ENCODE measurements around the gene GOLGB1.

The GOLGB1 gene

DNA sequence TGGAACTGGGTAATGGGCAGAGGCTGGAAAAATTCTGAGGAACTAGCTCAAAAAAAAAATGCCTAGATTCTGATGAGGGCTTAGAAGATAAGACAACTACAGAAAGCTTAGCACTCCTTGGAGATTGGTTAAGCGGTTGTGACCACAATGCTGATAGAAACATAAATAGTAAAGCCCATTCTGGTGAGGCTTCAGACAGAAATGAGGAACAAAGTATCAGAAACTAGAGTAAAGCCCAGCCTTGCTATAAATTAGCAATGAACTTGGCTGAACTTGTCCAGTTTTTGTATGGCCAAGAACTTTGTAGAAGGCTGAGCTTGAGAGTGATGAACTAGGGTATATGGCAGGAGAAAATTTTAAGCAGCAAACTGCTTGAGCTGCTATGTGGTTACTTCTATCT is 25.4 kb downstream of the GOLGB1 start:
- H3K4me3 Mint-ChIP-seq = no peak overlapping the region
- no peak overlapping the region for H3K27ac Mint-ChIP-seq
- peaks cover 67% of the 10 kb centered on the region for H3K36me3 Mint-ChIP-seq (ENCODE audit: low read depth)

DNA sequence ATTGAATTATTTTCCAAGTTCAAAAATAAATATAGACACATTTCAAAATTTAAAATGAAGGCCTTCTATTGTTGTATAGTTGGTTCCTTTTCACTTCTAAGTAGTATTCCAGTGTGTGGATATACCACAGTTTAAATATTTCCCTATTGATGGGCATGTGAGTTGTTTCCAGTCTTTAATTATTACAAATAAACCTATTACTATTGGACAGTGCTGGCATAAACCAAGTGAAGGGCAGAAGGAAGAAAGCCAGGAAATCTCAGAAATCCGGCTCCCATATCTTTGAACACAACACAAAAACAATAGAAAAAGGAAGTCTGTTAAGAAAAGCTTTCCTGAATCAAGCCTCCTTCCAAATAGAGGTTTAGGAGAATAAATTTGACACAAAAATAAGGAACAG is 26.1 kb downstream of the GOLGB1 start:
- Mint-ChIP-seq H3K9me3 (no peaks in the 10 kb centered on the region), H3K36me3 (ENCODE audit: low read depth) (peaks cover 65% of the 10 kb centered on the region), H3K4me1 (ENCODE audit: low read depth) (peaks cover 3% of the 10 kb centered on the region), H3K27ac (no peak overlapping the region), H3K4me3 (no peak overlapping the region), H3K27me3 (no peaks in the 10 kb centered on the region)

More for the DNA sequence above, 25.4 kb downstream of the GOLGB1 start:
- no peaks in the 10 kb centered on the region for H3K27me3 Mint-ChIP-seq
- H3K4me1 Mint-ChIP-seq (ENCODE audit: low read depth) = no peaks in the 10 kb centered on the region
- H3K9me3 Mint-ChIP-seq = no peaks in the 10 kb centered on the region

DNA sequence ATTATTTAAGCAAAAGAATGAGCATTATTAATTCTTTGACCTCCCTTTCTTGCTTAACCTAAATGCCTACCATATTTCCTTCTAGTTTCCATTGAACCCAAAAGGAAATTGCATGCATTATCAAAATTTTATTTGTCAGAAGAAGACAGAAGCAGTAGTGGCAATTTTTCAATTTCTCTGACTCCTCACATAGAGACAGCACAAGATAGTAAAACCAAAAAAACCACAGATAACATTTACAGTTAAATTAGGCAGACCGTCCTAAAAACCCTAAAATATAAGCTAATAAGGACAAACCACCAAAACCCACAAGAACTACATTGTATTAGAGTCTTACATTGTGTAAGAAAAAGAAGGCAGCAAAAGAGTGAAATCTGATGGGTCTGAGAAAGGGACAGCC is 27.1 kb downstream of the GOLGB1 start:
- no peak overlapping the region for H3K27ac Mint-ChIP-seq
- H3K4me1 Mint-ChIP-seq (ENCODE audit: low read depth) = peaks cover 13% of the 10 kb centered on the region
- H3K4me3 Mint-ChIP-seq = no peak overlapping the region
- peaks cover 74% of the 10 kb centered on the region for H3K36me3 Mint-ChIP-seq (ENCODE audit: low read depth)
- H3K27me3 Mint-ChIP-seq = no peaks in the 10 kb centered on the region
- no peaks in the 10 kb centered on the region for H3K9me3 Mint-ChIP-seq

DNA sequence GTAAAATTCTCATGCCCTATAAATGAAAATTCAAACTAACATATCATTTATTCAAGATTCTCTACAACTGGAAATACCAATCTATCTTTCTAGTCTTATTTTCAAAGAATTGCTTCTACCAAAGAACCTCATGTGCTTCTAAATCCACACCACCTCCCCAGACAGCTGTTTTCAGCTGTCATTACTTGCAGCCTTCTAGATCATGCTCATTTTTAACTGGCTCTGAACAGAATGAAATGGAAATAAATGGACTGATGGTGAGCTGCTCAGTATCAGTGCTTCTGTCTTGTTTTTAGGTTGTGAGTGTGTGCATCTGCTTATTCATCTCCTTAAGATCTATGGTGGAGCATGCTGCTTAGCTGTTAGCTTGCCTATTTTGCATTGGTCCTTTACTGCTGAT is 29.4 kb downstream of the GOLGB1 start:
- H3K4me3 Mint-ChIP-seq = no peak overlapping the region
- peaks cover 16% of the 10 kb centered on the region for H3K4me1 Mint-ChIP-seq (ENCODE audit: low read depth)
- H3K9me3 Mint-ChIP-seq = no peaks in the 10 kb centered on the region
- H3K27ac Mint-ChIP-seq = no peak overlapping the region
- peaks cover 69% of the 10 kb centered on the region for H3K36me3 Mint-ChIP-seq (ENCODE audit: low read depth)
- no peaks in the 10 kb centered on the region for H3K27me3 Mint-ChIP-seq

DNA sequence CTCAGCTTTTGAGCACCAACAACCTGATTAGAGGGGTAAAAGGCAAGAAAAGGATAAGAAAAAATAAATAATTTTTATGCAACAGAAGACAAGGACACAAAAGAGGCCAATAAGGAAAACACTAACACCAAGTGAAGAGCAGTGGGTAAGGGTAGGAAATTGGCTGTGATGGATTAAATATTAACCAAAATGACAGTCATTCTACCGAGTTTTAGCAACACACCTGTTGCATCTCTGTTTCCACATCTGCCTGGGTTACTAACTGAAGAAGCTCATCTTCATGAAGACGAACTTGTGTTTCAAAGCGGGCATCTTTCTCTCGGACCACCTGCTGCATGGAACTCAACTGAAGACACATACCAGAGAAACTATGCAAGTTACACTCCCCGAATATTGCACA is 30.1 kb downstream of the GOLGB1 start:
- H3K27me3 Mint-ChIP-seq = no peaks in the 10 kb centered on the region
- H3K4me3 Mint-ChIP-seq = no peak overlapping the region
- no peak overlapping the region for H3K27ac Mint-ChIP-seq
- H3K9me3 Mint-ChIP-seq = no peaks in the 10 kb centered on the region
- H3K36me3 Mint-ChIP-seq (ENCODE audit: low read depth) = peaks cover 62% of the 10 kb centered on the region
- H3K4me1 Mint-ChIP-seq (ENCODE audit: low read depth) = peaks cover 16% of the 10 kb centered on the region

DNA sequence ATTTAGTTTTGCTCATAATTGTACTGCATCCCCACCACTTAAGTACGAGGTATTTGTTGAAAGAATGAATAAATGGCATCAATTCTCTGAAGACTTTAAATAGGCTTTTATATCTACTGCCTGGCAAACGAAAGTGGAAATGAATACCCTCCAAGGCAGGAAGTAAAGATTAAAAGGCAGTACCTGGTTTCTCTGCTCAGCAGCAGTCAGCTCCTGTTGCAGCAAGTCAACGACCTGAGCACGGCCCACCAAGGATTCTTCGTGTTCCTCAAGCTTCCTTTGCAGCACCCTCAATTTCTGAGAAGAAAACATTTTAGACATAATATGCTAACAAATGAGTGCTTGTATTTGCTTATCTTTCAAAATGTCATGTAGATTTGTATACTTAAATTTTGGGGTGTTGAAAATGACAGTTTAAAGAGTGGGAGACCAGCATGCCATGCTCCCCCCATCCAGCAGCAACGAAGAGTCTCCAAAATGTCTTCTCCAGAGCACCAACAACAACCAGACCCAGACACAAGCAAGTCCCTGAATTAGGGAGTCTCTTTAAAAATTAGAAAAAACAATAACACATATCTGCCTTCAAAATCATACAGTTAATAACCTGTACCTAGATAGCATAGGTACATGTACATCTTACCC is 31.2 kb downstream of the GOLGB1 start:
- peaks cover 58% of the 10 kb centered on the region for H3K36me3 Mint-ChIP-seq (ENCODE audit: low read depth)

DNA sequence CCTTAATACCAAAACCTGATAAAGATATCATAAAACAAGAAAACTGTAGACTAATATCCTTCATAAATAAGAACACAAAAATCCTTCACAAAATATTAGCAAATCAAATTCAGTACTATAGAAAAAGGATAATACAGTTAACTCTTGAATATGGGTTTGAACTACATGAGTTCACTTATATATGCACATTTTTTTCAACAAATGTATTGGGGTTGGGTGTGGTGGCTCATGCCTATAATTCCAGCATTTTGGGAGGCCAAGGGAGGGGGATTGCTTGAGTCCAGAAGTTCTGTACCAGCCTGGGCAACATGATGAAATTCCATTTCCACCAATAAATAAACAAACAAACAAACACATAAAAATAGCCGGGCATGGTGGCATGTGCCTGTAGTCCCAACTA is 39.2 kb downstream of the GOLGB1 start:
- H3K36me3 Mint-ChIP-seq (ENCODE audit: low read depth) = peaks cover 49% of the 10 kb centered on the region
- H3K4me3 Mint-ChIP-seq = no peak overlapping the region
- no peak overlapping the region for H3K27ac Mint-ChIP-seq
- H3K27me3 Mint-ChIP-seq = no peaks in the 10 kb centered on the region
- H3K4me1 Mint-ChIP-seq (ENCODE audit: low read depth) = peaks cover 6% of the 10 kb centered on the region
- H3K9me3 Mint-ChIP-seq = no peaks in the 10 kb centered on the region

More for the DNA sequence above, 31.2 kb downstream of the GOLGB1 start:
- peaks cover 16% of the 10 kb centered on the region for H3K4me1 Mint-ChIP-seq (ENCODE audit: low read depth)
- no peak overlapping the region for H3K27ac Mint-ChIP-seq
- no peak overlapping the region for H3K4me3 Mint-ChIP-seq
- no peaks in the 10 kb centered on the region for H3K27me3 Mint-ChIP-seq
- no peaks in the 10 kb centered on the region for H3K9me3 Mint-ChIP-seq

DNA sequence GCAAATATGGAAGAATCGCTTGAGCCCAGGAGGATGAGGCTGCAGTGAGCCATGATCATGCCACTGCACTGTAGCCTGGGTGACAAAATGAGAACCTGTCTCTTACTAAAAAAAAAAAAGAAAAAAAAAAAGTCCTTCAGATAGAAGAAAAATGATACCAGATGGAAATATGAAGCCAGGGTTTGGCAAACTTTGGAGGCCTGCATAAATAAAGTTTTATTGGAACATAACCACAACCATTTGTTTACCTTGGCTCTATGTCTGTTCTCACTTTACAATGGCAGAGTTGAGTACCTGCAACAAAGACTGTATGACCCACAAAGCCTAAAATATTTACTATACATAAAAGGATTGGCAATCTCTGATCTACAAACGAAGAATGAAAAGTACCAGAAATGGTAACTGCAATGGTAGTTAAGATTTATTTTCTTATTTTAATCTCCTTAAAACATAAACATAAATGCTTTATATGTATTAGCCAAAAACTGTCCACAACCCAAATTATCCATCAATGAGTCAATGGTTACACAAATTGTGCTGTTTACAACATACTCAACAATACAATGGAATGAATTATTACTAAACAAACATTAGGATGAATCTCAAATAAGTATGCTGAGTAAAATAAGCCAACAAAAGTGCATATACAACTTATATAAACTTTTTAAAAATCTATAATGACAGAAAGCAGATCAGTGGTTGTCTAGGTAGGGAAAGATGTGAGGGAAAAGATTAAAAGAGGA is 41.8 kb downstream of the GOLGB1 start:
- Mint-ChIP-seq H3K4me1 (ENCODE audit: low read depth) (peaks cover 6% of the 10 kb centered on the region), H3K9me3 (no peaks in the 10 kb centered on the region), H3K36me3 (ENCODE audit: low read depth) (peaks cover 52% of the 10 kb centered on the region), H3K27ac (no peak overlapping the region), H3K4me3 (no peak overlapping the region), H3K27me3 (no peaks in the 10 kb centered on the region)

DNA sequence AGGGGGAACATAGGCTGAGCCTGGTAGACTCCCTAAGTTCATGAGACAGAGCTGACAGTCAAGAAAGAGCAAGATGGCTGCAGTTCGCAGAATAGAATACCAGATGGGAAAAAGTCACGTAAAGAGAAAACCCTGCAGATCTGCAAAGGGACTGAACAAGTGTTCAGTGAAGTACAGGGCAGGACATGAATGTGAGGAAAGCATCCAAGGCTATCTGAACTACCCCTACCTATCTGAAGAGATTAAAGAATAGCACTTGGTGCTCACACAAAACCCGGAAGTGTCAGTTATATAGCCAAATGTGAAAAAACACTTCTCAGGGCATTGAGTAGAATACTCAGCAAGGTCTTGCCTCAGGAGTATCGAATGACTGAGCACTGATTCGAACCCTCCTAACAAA is 44.0 kb downstream of the GOLGB1 start:
- no peaks in the 10 kb centered on the region for H3K9me3 Mint-ChIP-seq
- no peak overlapping the region for H3K27ac Mint-ChIP-seq
- H3K27me3 Mint-ChIP-seq = no peaks in the 10 kb centered on the region
- H3K4me1 Mint-ChIP-seq (ENCODE audit: low read depth) = no peaks in the 10 kb centered on the region
- H3K4me3 Mint-ChIP-seq = no peak overlapping the region
- peaks cover 54% of the 10 kb centered on the region for H3K36me3 Mint-ChIP-seq (ENCODE audit: low read depth)

DNA sequence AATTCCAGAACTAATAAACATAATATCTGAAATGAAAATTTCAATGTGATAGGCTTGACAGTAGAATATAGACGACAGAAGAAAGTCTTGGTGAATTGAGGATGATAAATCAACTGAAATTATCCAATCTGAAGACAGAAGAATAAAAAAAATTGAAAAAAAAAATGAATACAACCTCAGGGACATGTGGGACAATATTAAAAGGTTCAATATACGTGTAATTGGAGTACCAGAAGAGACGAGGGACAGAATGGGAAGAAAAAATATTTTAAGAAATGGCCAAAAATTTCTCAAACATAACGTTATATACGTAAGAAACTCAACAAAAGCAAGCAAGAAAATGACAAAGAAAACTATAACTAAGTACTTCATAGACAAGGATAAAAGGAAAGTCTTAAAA is 45.6 kb downstream of the GOLGB1 start:
- peaks cover 51% of the 10 kb centered on the region for H3K36me3 Mint-ChIP-seq (ENCODE audit: low read depth)
- no peaks in the 10 kb centered on the region for H3K9me3 Mint-ChIP-seq
- no peaks in the 10 kb centered on the region for H3K4me1 Mint-ChIP-seq (ENCODE audit: low read depth)
- no peak overlapping the region for H3K4me3 Mint-ChIP-seq
- no peak overlapping the region for H3K27ac Mint-ChIP-seq
- no peaks in the 10 kb centered on the region for H3K27me3 Mint-ChIP-seq

DNA sequence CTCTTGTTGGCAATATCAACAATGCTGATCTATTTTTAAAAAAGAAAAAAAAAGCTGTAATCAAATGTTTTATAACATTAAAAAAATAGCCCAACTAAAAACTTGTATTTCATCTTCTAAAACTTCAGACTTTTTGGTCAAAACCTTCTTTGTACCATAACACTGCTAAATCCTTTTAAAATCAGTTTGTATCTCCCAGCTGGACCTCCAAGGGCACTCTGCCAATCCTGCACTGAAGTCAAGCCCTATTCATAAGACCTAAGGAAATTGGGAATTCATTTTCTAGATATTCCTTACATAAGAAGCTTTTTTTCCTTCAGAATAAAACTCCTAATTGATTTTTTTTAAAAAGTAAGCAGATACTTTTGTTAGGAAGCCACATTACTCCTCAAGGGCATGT is 50.6 kb downstream of the GOLGB1 start:
- no peaks in the 10 kb centered on the region for H3K27me3 Mint-ChIP-seq
- peaks cover 38% of the 10 kb centered on the region for H3K36me3 Mint-ChIP-seq (ENCODE audit: low read depth)
- H3K9me3 Mint-ChIP-seq = no peaks in the 10 kb centered on the region
- H3K27ac Mint-ChIP-seq = no peak overlapping the region
- no peaks in the 10 kb centered on the region for H3K4me1 Mint-ChIP-seq (ENCODE audit: low read depth)
- H3K4me3 Mint-ChIP-seq = no peak overlapping the region

DNA sequence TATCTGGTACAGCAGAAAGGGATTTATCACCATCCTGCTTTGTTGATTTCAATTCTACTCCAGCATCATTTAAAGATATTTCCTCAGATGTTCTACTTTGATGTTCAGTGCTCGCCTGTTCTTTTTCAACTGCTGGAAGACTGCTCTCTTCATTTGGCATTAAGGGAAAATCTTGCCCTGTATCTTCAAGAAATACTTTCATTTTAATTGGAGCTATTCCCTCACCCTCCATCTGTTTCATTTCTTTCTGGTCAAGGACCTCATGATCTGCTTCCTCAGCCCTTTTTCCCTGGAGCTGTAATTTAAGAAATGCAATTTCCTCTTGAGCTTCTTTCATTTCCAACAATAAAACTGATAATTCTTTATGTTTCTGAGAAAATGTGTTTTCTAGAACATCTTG is 51.1 kb downstream of the GOLGB1 start:
- Mint-ChIP-seq H3K36me3 (ENCODE audit: low read depth) (peaks cover 36% of the 10 kb centered on the region), H3K9me3 (no peaks in the 10 kb centered on the region)

DNA sequence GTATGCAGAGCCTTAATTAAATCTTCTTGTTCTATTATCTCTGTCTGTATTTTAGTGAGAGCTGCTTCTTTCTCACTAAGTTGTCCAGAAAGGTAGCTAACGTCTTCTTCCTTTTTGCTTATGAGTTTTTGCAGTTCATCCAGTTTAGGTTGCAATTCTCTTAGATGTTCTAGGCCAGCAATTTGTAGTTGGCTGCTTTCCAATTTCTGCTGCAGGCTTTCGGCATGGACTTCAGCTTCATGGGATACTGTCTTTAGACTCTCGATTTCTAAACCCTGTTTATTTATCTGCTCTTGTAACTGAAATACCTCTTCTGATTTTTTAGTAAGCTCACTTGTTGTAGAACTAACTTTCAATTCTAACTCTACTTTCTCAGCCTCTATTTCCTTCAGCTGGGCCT is 53.4 kb downstream of the GOLGB1 start:
- no peak overlapping the region for H3K27ac Mint-ChIP-seq
- H3K9me3 Mint-ChIP-seq = no peaks in the 10 kb centered on the region
- H3K36me3 Mint-ChIP-seq (ENCODE audit: low read depth) = peaks cover 37% of the 10 kb centered on the region
- no peaks in the 10 kb centered on the region for H3K27me3 Mint-ChIP-seq
- no peak overlapping the region for H3K4me3 Mint-ChIP-seq
- H3K4me1 Mint-ChIP-seq (ENCODE audit: low read depth) = peaks cover 5% of the 10 kb centered on the region

More for the DNA sequence above, 51.1 kb downstream of the GOLGB1 start:
- Mint-ChIP-seq H3K27me3 (no peaks in the 10 kb centered on the region), H3K4me3 (no peak overlapping the region), H3K27ac (no peak overlapping the region), H3K4me1 (ENCODE audit: low read depth) (no peaks in the 10 kb centered on the region)

DNA sequence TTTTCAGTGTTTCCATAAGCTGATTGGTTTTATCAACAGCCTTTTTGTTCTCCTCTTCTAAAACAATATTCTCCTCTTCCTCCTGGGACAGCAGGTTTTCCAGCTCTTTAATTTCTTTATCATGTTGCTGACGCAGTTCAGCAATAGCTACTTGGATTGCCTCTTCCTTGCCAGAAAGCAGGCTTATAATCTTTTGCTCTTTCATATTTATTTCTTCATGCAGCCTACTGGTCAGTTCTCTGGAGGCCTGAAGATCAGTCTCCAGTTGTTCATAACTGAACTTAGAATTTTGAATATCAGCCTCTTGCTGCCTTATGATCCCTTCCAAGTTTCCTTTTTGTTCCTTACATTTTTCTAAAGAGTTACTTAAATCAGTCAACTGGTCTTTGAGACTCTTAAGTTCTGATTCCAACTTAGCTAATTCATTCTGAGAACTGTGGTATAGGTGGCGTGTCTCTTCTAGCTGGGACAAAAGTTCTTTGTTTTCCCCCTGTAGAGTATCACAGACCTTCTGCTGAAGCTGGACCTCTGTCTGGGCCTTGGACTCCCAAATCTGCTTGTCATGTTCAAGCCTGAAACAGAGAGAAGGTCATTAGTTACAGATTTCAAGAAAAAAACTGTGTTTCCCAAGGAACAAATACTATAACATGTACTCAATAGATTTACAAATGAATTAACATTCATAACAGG is 57.4 kb downstream of the GOLGB1 start:
- Mint-ChIP-seq H3K27ac (no peak overlapping the region), H3K9me3 (no peaks in the 10 kb centered on the region), H3K4me1 (ENCODE audit: low read depth) (peaks cover 11% of the 10 kb centered on the region), H3K4me3 (no peak overlapping the region), H3K36me3 (ENCODE audit: low read depth) (peaks cover 31% of the 10 kb centered on the region), H3K27me3 (no peaks in the 10 kb centered on the region)

DNA sequence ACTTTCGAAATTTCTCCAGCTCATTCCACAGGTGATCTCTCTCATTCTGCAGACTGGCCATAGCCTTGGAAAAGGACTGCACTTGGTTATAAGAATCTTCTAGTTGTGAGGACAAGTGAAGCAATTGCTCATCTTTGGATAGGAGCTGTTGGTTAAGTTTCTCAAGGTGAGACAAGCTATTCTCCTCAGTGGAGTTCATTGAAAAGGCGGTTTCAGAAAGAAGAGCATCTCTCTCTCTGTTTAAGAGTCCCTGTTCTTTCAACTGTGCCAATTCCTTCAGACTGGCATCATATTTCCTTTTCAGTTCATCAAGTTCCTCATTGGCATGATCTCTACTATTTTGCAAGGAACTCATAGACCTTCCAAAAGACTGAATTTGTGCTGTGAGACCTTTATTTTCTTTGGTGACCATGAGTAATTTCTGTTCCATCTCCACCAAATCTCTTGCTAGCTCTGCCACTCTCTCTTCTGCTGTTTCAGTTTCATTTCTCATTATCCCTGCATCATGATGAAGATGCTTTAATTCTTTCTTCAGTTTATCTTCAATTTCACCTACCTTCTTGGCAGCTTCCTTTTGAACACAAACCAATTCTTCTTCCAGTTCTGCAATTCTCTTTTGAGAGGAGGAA is 58.6 kb downstream of the GOLGB1 start:
- H3K4me3 Mint-ChIP-seq = no peak overlapping the region
- peaks cover 3% of the 10 kb centered on the region for H3K9me3 Mint-ChIP-seq
- H3K27ac Mint-ChIP-seq = no peak overlapping the region
- H3K27me3 Mint-ChIP-seq = no peaks in the 10 kb centered on the region
- H3K4me1 Mint-ChIP-seq (ENCODE audit: low read depth) = peaks cover 11% of the 10 kb centered on the region
- H3K36me3 Mint-ChIP-seq (ENCODE audit: low read depth) = peaks cover 41% of the 10 kb centered on the region
